ENCODE results near the gene POLDIP3.

- TF ChIP-seq CTCF (IDR thresholded peaks at IDR 0.05; ENCODE audit: poor library complexity) (no peak), EZH2 (IDR thresholded peaks at IDR 0.05; ENCODE audit: borderline replicate concordance) (no peak), EZH2phosphoT487 (IDR thresholded peaks at IDR 0.05; ENCODE audit: low read depth, severe bottlenecking, unreplicated experiment) (no peak)
These were observed 52.4 kb downstream of the POLDIP3 start for GRCh38 chr22:42562279-42562678.

All from hepatocyte (in vitro differentiated cells).